Left colon (tissue), 2 donors: ENCODE results near the gene CYP11A1. TPM values are rescaled to one million over a fixed set of nuclear protein-coding genes. Genes with fewer than 3 reads are reported as not detected.

Source experiments
- ATAC-seq: fragments of 200-7000 bp; cut with Tn5 transposase; one replicate; pipeline ENCODE4 v1.9.1; 2020; ENCODE audit warnings: mild to moderate bottlenecking, moderate library complexity
- DNase-seq, 2 donors: peaks; one replicate each; pipeline ENCODE4 v3.0.0-alpha.2; 2020
- intact Hi-C, 2 donors: fragments of 100-400 bp; cut with DNase I in 1 of 2; cut with micrococcal nuclease in 1 of 2; formaldehyde crosslinking; loops; one replicate each; pipeline versions ENCODE4 v1.11.2 to v1.14.0; 2022; cut with DNase I, micrococcal nuclease
- total RNA-seq, 2 donors: library from RNA; stranded (reverse); fragmentation: NEBNext Ultra II Directional; extraction: Animal tissue kit (Norgen Biotek cat#: 25700); gene quantifications; one replicate each; pipeline ENCODE4 v1.2.1, GENCODE V29; 2021
- donor health status: DM: no; HTN: no; CAD: no.
- donor health status: DM: yes; HTN: yes; CAD: no.

CYP11A1 gene
- total RNA-seq, 2 donors from 2014 or later: 0.31 TPM; not detected in 1

DNA sequence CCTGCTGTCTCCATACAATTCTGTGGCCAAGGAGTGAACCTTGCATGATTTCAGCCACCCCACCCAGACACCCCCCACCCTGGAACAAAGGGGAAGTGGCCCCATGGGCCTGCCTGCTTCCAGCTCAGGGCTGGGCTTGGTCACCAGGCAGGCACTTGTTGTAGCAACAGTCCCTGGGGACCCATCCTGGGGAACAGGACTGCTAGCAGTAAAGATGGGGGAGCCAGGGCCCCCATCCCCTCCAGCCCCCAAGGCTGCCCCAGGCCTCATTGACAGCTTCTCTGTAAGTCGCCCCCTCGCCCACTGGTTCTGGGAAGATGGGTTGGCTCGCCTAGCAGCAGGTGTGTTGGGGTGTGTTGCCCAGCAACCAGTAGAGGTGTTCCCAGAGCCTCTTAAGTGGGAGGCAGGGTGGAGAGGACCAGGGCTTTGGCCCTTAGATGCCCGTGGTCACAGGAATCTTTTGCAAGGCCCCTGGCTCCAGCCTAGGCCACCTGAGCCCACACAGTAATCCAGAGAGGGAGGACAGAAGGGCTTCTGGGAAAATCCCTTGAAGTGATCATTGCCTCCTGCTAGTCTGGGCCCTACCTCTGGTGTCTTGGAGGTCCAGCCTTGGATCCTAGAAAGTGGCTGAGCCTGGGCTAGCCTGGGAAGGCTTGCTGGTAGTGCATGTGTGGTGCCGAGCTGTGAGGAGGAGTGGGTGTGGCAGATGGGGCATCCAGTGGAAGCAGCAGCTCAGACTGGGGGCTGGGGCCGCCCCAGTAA is 48.9 kb downstream of the CYP11A1 start:
- intact Hi-C loops: no loop called here
- ATAC-seq (no peak), DNase-seq (no peak)

DNA sequence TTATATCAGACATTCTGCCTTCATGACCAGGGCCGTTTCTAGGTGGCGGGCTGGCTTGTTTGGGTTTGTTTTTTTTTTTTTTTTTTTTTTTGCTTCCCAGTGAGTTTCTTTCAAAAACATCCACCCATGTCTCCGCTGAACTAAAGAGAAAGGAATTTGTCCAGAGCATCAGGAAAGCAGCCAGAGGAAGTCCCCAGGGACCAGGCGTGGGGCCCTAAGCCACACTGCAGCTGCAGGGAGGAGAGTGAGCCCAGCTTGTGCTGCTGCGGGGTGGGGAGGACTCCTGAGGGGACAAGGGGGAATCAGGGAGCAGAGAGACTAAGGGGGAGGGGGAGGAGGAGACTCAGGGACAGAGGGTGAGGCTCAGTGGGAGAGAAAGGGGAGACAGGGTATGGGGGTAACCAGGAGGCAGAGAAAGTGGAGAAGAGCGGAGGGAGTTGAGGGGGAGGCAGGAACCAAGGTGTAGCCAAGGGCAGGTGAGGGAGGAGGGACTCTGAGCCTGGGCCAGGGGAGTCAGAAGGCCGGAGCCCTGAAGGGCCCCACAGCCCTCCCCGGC is 49.5 kb downstream of the CYP11A1 start:
- intact Hi-C loops: no loop called here
- no peak for ATAC-seq
- peak; percentile 34 to 40 for DNase-seq

DNA sequence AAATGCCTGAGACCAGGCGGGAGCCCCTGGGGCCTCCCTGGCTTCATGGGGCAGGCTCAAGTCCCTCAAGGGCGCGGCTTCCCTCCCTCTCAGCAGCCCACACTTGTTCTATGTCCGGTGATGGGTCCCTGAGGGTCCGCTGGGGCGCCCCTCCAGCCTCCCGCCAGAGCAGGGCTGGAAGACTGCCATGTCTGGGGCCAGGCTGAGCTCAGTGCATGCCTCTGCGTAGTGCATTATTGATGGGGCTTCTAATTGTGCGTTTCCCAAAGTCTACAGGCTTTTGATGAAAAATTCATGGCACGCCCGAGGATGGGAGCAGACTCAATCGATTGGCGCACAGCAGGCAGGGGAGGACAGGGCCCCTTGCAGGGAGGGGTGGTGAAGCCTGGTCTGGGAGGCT is 51.3 kb downstream of the CYP11A1 start:
- no peak for DNase-seq
- no peak for ATAC-seq
- intact Hi-C loops: no loop called here

DNA sequence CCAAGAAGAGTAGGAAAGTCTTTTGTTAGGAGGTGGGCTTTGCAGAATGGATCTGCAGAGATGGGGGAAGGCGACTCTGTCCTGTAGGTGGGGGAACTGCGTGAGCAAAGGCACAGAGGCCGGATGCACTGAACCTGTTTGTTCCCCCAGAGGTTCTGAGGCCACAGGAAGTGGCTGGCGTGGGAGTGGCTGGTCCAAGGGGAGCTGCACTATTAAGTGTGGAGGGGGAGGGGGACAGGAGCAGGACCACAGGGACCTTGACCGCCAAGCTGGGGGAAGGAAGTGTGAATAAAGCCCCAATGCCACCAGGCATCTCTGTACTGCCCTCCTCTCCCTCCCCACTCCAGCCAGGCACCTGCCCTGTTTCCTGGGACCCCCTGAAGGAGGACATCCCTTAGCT is 51.8 kb downstream of the CYP11A1 start:
- no peak for DNase-seq

DNA sequence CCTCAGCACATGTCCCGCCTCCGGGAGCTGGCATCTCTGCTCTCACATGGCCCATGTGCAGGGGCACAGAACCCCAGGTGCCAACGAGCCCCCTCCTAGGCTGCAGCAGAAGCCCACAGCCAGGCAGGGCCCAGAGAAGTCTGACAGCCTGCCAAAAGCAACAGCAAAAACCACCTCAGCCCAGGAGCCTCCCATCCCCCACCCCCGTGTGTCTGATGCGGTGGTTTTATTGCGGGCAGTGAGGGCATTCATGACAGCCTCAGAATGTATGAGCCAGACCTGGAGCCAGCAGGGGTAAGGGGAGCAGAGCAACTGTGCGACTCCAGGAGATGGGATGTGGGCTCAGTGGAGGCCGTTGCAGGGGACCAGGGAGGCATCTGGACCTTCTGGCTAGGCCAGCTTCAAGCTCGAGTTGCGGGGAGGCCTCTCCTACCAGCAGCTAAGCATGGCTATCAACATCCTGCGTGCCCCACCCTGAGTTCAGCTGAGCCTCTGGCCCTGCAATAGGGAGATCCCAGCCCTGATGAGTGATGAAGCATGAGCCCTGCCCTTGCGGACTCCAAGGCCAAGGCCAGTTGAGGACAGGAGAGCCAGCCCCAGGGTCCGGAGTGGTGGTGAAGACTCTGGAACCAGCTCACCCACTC is 52.5 kb downstream of the CYP11A1 start:
- intact Hi-C loops: no loop called here
- ATAC-seq (no peak), DNase-seq (no peak)

More for the DNA sequence above, 51.8 kb downstream of the CYP11A1 start:
- ATAC-seq: no peak
- intact Hi-C loops: no loop called here

DNA sequence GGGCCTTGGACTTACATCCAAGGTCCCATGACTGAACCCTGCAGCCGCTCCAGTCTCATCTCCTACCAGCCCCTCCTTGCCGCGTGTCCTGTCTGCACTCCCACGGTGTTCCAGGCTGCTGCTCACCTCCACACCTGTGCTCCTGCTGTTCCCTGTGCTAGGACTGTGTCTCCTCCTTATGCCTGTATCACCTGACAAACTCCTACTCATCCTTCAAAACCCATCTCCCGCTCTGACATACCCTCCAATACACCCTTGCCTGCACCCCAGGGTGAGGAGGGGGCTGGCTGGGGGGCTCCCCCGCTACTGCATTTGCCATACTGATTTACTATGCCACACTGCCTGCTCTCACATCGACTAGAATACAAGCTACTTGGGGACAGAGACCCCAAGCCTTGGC is 53.6 kb downstream of the CYP11A1 start:
- ATAC-seq: no peak
- DNase-seq: no peak
- intact Hi-C loops: no loop called here

DNA sequence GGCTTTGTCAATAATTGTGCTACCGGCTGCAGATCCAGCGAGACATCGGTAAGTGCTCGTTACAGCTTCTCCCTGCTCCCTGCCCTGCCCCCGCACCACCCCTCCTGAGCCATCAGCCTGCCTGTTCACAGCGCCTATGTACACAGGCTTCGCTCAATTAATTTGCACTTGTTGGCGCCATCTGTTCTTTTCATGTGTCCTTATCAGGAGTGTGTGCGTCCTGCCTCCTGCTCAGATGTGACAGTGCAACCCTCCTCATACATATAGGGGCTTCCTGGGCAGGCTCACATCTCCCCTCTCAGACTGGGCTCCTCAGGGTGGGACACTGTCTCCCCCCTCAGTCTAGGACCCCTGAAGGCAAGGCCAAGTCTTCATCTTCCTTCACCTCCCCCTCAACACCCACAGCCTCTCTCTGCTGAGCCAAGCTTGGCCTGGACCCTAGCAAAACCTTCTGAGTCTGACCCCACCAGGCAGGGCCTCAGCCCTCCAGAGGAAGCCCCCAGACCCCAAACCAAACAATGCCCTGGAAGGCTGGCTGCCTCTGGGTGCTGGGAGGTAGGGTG is 54.9 kb downstream of the CYP11A1 start:
- ATAC-seq (peak; percentile 52), DNase-seq (no peak)
- intact Hi-C loops: no loop called here

DNA sequence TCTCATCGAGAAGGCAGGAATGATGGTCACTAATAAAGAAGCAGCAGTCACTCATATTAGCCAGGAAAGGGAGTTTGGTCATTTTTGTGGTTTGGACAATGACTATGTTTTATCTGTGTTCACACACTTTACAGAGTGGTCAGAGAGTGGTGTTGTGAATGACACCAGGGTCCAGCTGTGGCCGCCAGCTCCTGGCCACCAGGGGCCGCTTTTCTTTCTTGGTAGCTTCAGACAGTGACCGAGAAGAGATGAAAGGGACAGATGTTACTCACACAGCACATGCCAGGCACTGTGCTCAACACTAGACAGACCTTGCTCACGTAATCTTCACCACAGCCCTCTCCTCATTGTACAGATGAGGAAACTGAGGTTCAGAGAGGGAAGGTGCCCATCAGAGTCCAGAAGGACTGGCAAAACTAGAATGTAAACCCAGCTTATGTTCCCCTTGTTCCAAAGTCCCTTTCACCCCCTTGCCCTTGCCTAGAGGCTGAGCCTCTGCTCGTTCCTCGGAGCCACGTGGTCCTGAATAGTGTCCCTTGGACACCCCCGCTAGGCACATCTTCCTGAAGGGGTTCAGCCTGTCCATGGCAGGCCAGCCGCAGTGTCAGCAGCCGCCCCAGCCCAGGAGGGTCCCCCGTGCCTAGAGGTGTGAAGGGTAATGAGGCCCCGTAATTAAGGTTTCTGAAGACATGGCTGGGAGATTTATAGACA is 55.6 kb downstream of the CYP11A1 start:
- intact Hi-C loops: no loop called here
- peak in 1 of 2 donors; percentile 25 for DNase-seq

DNA sequence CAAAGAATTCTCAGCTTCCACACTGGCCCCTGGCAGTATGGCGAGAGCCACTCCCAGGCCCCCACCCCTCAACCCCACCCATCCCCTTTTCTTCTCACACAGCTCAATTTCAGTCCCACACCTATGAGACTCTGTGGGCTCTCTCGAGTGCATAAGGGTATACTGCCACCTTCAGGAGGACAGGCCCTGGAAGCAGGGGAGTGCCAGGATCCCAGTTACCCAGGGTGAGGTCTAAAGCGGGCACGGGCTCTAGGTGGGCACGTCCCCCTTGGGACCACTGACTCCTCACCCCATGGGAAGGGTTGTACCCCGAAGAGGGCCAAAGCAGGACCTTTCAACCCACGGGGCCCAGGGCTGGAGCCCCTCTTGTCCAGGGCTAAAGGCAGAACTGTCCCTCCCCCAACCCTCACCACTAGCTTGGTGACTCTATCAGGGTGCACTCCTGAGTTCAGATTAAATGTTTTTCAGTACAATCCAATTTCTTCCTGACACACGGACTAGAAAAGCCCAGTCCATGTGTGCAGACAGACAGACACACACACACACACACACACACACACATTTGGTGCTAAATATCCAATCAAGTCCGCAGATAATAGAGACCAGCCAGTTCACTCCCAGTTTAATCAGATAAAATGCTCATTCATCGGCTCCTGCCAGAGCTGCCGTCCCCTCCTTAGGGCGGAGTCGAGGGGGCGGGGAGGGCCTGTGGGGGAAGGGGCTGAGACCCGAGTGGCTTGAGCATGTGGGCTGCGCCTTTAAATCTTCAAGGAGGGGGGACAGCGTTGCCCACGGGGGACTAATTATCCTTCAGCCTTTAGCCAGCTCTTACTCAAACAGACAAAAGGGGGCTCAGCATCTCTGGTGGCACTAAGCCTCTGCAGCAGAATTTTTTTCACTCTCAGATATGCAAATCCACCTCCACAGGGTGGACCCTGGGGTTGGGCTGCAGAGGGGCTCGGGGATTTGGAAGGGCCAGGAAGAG is 59.3 kb downstream of the CYP11A1 start:
- intact Hi-C loops: loop anchor here in 1 of 2 donors (5.0 kb wide), 1 partner anchor 181 kb away; no protein-coding TSS in a partner anchor
- DNase-seq (peak in 1 of 2 donors; percentile 47), ATAC-seq (peak; percentile 80)

More for the DNA sequence above, 55.6 kb downstream of the CYP11A1 start:
- ATAC-seq: peak; percentile 46

DNA sequence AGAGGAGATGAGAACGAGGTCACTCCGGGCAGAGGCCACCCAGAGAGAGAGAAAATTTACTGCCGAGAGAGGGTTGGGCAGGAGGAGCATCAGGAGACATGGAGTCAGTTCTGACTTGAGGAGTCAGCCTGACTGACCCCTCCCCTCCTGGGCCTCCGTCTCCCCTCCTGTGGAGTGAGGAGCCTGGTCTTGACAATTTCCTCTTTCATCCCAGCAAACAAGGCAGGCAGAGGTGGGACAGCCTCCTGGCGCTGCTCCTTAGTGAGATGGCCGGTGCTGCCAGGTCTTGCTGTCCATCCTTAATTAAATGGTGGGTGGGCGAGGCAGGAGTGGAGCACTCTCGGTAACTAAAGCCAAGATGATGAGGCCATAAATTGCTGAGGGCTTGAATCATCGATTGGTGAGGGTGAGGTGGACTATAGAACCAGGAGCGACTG is 60.6 kb downstream of the CYP11A1 start:
- no peak for ATAC-seq
- DNase-seq: no peak
- intact Hi-C loops: loop anchor here in 1 of 2 donors (5.0 kb wide), 1 partner anchor 179 kb away; no protein-coding TSS in a partner anchor

DNA sequence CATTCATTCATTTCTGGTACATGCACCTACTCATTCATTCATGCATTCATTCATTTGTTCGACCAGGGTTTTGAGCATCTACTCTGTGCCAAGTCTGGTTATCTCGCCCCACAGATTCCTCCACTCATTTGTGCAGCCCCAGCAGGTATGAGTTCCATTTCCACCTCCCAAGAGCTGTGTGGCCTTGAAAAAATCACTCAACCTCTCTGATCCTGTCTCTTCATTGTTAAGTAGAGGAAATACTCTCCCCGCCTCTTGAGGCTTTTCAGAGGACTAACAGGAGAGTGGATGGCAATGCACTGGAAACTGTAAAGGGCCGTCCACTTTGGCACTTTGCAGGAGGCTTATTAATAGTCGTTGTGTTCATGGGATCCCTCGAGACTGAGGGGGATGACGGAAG is 61.8 kb downstream of the CYP11A1 start:
- intact Hi-C loops: loop anchor here in 1 of 2 donors (5.0 kb wide), 1 partner anchor 178 kb away; no protein-coding TSS in a partner anchor
- ATAC-seq (no peak), DNase-seq (no peak)

DNA sequence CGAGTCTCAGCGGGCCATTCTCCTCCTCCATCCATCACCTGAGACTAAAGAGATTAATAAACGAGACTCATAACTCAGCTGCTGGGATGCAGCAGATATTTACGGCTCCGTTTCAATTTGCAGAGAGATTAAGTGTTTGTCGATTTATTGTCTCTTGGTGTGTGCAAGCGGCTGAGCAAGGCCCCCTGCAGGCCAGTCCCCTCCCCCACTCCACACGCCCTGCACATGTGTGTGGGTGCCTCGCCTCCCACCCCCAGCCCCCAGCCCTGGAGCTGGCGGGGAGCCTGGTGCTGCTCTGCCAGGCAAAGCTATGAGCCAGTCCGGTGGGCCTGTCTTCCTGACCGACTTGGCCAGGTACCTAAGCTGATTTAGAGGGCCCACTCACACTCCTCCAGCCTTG is 63.0 kb downstream of the CYP11A1 start:
- intact Hi-C loops: no loop called here
- DNase-seq (no peak), ATAC-seq (no peak)

DNA sequence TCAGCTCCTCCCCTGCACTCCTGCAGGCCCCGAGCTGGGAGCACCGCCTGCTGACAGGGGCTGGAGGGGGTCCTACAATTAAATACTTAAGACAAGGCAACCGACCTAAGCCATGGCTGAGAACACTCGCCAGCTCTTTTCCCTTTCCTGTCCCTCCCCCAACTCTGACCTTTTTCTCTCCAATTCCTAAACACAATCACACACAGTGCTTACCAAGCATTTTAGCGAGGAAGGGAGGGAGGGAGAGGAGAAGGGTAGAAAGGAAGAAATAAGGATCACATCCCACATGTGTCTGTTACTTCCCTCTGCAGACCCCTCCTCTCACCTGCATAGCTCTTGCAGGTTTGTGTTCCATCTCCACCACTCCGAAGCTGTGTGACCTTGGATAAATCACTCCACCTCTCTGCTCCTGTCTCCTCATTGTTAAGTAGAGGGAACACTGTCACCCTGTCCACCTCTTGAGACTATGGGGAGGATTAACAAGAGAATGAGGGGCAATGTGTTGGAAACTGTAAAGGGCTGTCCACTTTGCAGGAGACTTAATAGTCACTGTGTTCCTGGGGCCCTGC is 63.6 kb downstream of the CYP11A1 start:
- ATAC-seq (no peak), DNase-seq (no peak)
- intact Hi-C loops: no loop called here

DNA sequence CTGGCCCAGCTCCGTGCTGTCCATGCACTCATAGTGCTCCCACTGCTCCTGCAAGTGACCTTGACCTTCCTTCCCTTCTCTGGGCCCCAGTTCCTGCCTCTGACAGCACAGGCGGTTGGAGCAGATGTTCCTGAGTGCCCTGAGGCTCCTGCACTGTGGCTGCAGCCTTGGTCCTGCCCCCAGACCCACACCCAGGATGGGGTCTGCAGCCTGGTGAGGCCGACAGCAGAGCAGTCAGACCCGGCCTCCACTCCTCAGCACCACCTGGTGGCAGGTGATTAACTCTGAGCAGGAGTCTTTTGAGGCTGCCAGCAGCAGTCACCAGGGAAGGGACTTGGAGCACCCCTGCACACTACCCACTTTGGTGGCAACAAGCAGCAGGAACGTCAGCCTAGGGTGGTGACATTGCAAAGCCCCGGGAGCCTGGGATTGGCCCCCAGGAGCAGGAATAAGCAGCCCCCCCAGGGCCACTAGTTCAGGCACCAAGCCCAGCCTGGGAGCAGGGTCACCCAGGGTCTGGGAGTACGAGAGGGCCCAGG is 64.6 kb downstream of the CYP11A1 start:
- intact Hi-C loops: no loop called here
- DNase-seq (peak in 1 of 2 donors; percentile 46), ATAC-seq (peak; percentile 54)

DNA sequence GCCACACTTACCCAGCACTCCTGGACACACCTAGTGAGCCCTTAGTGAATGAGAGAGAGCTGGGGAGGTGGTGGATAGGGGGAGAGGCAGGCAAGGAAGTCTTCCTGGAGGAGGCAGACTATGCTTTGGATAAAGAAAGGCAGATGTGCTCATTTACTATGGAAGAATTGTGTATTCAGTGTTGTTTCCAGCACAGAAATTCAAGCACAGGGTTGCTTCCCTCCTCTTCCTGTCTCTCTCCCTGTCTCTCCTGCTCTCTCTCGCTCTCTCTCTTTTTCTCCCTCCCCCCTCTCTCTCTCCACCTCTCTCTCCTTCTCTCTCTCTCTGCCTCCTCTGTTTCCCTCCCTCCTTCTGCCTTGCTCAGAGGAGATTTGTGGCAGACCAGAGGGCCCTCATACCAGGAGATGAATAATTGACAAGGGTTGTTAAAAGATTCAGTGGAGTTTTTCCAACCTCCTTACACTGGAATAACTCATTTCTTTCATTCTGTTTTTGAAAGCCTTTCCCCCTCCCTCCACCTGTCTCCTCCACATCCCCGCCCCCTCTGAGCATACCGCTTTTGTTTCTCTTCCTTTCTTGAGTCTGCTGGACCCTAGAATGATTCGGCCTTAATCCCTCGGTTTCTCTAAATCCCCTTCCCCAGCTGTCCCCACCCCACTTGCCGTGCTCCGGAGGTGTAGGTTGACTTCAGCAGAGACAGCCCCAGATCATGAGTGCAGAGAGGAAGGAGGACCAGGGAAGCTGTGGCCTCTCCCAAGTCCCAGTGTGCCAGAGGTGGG is 65.7 kb downstream of the CYP11A1 start:
- ATAC-seq: no peak
- intact Hi-C loops: no loop called here
- DNase-seq: no peak

DNA sequence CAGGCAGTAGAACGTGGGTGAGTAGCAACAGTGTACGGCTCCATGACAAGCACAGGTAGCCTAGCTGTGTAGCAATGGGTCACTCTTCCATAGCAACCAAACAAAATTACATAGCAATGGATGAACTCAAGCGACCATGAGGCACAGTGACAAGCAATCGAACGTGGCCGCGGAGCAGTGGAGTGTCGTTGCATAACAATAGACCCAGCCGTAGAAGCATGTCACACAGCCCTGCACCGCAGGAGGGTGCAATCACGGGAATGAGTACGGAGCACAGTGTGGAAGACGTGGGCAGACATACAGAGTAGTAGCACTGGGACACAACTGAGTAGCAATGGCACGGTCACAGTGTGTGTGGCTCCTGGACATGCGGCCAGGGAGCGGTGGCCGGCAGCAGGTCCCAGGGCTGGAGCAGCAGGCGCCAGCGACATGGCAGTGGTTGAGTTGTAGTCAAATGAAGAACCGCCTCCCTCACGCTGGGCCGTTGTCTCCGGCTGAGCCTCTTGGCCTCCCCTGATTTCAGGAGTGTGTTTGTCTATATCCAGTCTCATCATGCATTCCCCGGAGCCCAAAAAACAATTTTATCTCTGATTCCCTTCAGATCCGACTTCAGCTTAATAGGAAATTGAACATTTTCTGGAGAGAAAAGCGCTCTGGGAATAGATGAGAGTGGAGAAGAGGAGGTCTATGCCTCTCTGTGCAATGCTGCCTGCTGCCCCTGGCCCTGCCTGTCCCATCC is 67.2 kb downstream of the CYP11A1 start:
- intact Hi-C loops: no loop called here
- ATAC-seq (no peak), DNase-seq (no peak)
